WTC11 (cell line): ENCODE data around the gene WBP2. TPM values are rescaled to one million over a fixed set of nuclear protein-coding genes. Genes with fewer than 3 reads are reported as not detected.

Source experiments
- ATAC-seq: fragments of 200-7000 bp; cut with Tn5 transposase; 2 replicates; pipeline ENCODE4 v1.10.0; 2021; ENCODE audit warnings: mild to moderate bottlenecking, moderate library complexity
- CTCF ChIA-PET: fragments of 300-600 bp; sonication (Branson Sonifier 250); formaldehyde crosslinking; loops from one replicate; lab custom pipeline; 2021; ENCODE audit warnings: antibody characterized with exemption; lab: Charles Lee
- POLR2A ChIA-PET: fragments of 350-600 bp; sonication (Branson Sonifier 250); formaldehyde crosslinking; loops from one replicate; lab custom pipeline; 2021; ENCODE audit warnings: antibody characterized with exemption; lab: Charles Lee
- DNase-seq: peaks from one replicate; pipeline ENCODE4 v3.0.0; 2021; ENCODE audit warnings: low spot score
- H3K27ac Mint-ChIP-seq: 2 replicates; pipeline ENCODE4 v1.8.0; 2021; ENCODE audit warnings: mixed read lengths
- H3K27me3 Mint-ChIP-seq: 2 replicates; pipeline ENCODE4 v1.8.0; 2021; ENCODE audit warnings: low read depth, mild to moderate bottlenecking, moderate library complexity, mixed read lengths
- H3K36me3 Mint-ChIP-seq: 2 replicates; pipeline ENCODE4 v1.8.0; 2021; ENCODE audit warnings: mixed read lengths
- H3K4me1 Mint-ChIP-seq: 2 replicates; pipeline ENCODE4 v1.8.0; 2022; ENCODE audit warnings: mixed read lengths
- H3K4me3 Mint-ChIP-seq: 2 replicates; pipeline ENCODE4 v1.8.0; 2021; ENCODE audit warnings: mild to moderate bottlenecking, moderate library complexity, mixed read lengths
- H3K9me3 Mint-ChIP-seq: 2 replicates; pipeline ENCODE4 v1.8.0; 2021; ENCODE audit warnings: mixed read lengths
- AR ChIP-seq: fragments of 250-450 bp; sonication (Bioruptor Pico); IDR thresholded peaks from 2 replicates; pipeline ENCODE4 v1.9.0; 2021; ENCODE audit warnings: mild to moderate bottlenecking
- ATF6 ChIP-seq: sonication (generic); formaldehyde crosslinking; IDR thresholded peaks from 2 replicates; pipeline ENCODE4 v1.8.1; 2023; ENCODE audit warnings: mild to moderate bottlenecking, missing genetic modification reagents
- E2F5 ChIP-seq: sonication (generic); formaldehyde crosslinking; IDR thresholded peaks from 2 replicates; pipeline ENCODE4 v1.8.1; 2022; ENCODE audit warnings: mild to moderate bottlenecking, moderate library complexity, missing genetic modification reagents
- ELF4 ChIP-seq: sonication (generic); formaldehyde crosslinking; IDR thresholded peaks from 2 replicates; pipeline ENCODE4 v1.8.1; 2022; ENCODE audit warnings: low read depth, mild to moderate bottlenecking, moderate library complexity, missing genetic modification reagents
- ETV6 ChIP-seq: sonication (generic); formaldehyde crosslinking; IDR thresholded peaks from 2 replicates; pipeline ENCODE4 v1.8.1; 2022; ENCODE audit warnings: mild to moderate bottlenecking, missing genetic modification reagents
- FOXK1 ChIP-seq: sonication (generic); formaldehyde crosslinking; IDR thresholded peaks from 2 replicates; pipeline ENCODE4 v1.8.0; 2022; ENCODE audit warnings: mild to moderate bottlenecking, moderate library complexity, missing genetic modification reagents
- GRHL2 ChIP-seq: fragments of 250-450 bp; sonication (Bioruptor Pico); IDR thresholded peaks from 2 replicates; pipeline ENCODE4 v1.8.0; 2022; ENCODE audit warnings: mild to moderate bottlenecking, moderate library complexity; ENCODE audit not compliant: insufficient replicate concordance, severe bottlenecking
- HMGXB4 ChIP-seq: sonication (generic); formaldehyde crosslinking; IDR thresholded peaks from 2 replicates; pipeline ENCODE4 v1.8.1; 2023; ENCODE audit warnings: mild to moderate bottlenecking, moderate library complexity, missing genetic modification reagents
- MYBL2 ChIP-seq: sonication (generic); formaldehyde crosslinking; IDR thresholded peaks from 2 replicates; pipeline ENCODE4 v1.8.1; 2023; ENCODE audit warnings: mild to moderate bottlenecking, moderate library complexity, missing genetic modification reagents
- OVOL2 ChIP-seq: fragments of 250-450 bp; sonication (Bioruptor Pico); IDR thresholded peaks from 2 replicates; pipeline ENCODE4 v1.9.0; 2021; ENCODE audit warnings: mild to moderate bottlenecking, borderline replicate concordance
- RORB ChIP-seq: fragments of 250-450 bp; sonication (Bioruptor Pico); IDR thresholded peaks from 2 replicates; pipeline ENCODE4 v1.9.0; 2021; ENCODE audit warnings: mild to moderate bottlenecking
- ZBTB43 ChIP-seq: sonication (generic); formaldehyde crosslinking; IDR thresholded peaks from 2 replicates; pipeline ENCODE4 v1.8.1; 2023; ENCODE audit warnings: mild to moderate bottlenecking, missing genetic modification reagents
- ZNF232 ChIP-seq: sonication (generic); formaldehyde crosslinking; IDR thresholded peaks from 2 replicates; pipeline ENCODE4 v1.8.0; 2022; ENCODE audit warnings: mild to moderate bottlenecking, missing genetic modification reagents
- ZNF416 ChIP-seq: fragments of 250-450 bp; sonication (Bioruptor Pico); IDR thresholded peaks from 2 replicates; pipeline ENCODE4 v1.9.0; 2021; ENCODE audit warnings: mild to moderate bottlenecking, inconsistent platforms
- ZNF532 ChIP-seq: fragments of 250-450 bp; sonication (Bioruptor Pico); IDR thresholded peaks from 2 replicates; pipeline ENCODE4 v1.9.0; 2021; ENCODE audit warnings: mild to moderate bottlenecking, borderline replicate concordance
- ZNF671 ChIP-seq: fragments of 250-450 bp; sonication (Bioruptor Pico); IDR thresholded peaks from 2 replicates; pipeline ENCODE4 v1.8.0; 2021; ENCODE audit warnings: mild to moderate bottlenecking
- ZSCAN18 ChIP-seq: fragments of 250-450 bp; sonication (Bioruptor Pico); IDR thresholded peaks from 2 replicates; pipeline ENCODE4 v2.1.2; 2022; ENCODE audit warnings: mild to moderate bottlenecking, moderate library complexity
- total RNA-seq: library from RNA; stranded (reverse); gene quantifications from 3 replicates; pipeline ENCODE4 v1.2.3, GENCODE V29; 2021

WBP2 gene
- total RNA-seq, 1 experiment from 2014 or later = 68.8 TPM

GRCh38 chr17:75816693-75817092, 38.4 kb downstream of the WBP2 start:
- H3K27me3 Mint-ChIP-seq = no peaks in the 10 kb centered on the region
- H3K36me3 Mint-ChIP-seq = peaks cover 55% of the 10 kb centered on the region
- CTCF ChIA-PET = interaction anchor here (1.8 to 2.5 kb wide), 2 partner anchors 11 to 14 kb away, joined by 7 to 12 read pairs; no protein-coding TSS in a partner anchor
- no peaks in the 10 kb centered on the region for H3K4me1 Mint-ChIP-seq
- H3K27ac Mint-ChIP-seq = no peak overlapping the region
- DNase-seq = no peak
- no peak overlapping the region for H3K4me3 Mint-ChIP-seq
- no peak for TF ChIP-seq ATF6 (CRISPR knock-in tag)
- no peak for TF ChIP-seq ZNF232 (CRISPR knock-in tag)
- TF ChIP-seq HMGXB4 (CRISPR knock-in tag) = no peak
- TF ChIP-seq, all 79 proteins: peak for 0
- no peak for ATAC-seq
- POLR2A ChIA-PET = no interaction called here
- H3K9me3 Mint-ChIP-seq = no peaks in the 10 kb centered on the region

- Mint-ChIP-seq H3K36me3 (peaks cover 46% of the 10 kb centered on the region), H3K4me1 (no peaks in the 10 kb centered on the region), H3K27me3 (no peaks in the 10 kb centered on the region), H3K4me3 (no peak overlapping the region), H3K27ac (no peak overlapping the region), H3K9me3 (no peaks in the 10 kb centered on the region)
- DNase-seq = no peak
- POLR2A ChIA-PET = no interaction called here
- TF ChIP-seq E2F5 = no peak
- no peak for TF ChIP-seq MYBL2 (CRISPR knock-in tag)
- TF ChIP-seq GRHL2 = no peak
- TF ChIP-seq ELF4 (CRISPR knock-in tag) = no peak
- no peak for TF ChIP-seq ZNF232 (CRISPR knock-in tag)
- no peak for TF ChIP-seq ZSCAN18 (CRISPR knock-in tag)
- TF ChIP-seq ZNF416 (CRISPR knock-in tag) = no peak
- no peak for TF ChIP-seq RORB (CRISPR knock-in tag)
- TF ChIP-seq FOXK1 (CRISPR knock-in tag) = no peak
- no peak for TF ChIP-seq ZNF532 (CRISPR knock-in tag)
- TF ChIP-seq ZBTB43 (CRISPR knock-in tag) = no peak
- no peak for TF ChIP-seq ZNF671 (CRISPR knock-in tag)
- TF ChIP-seq ETV6 (CRISPR knock-in tag) = no peak
- no peak for TF ChIP-seq OVOL2 (CRISPR knock-in tag)
- no peak for TF ChIP-seq AR (CRISPR knock-in tag)
- CTCF ChIA-PET = interaction anchor here (1.1 to 1.8 kb wide), 5 partner anchors 12 to 66 kb away, joined by 3 to 8 read pairs (median 7); partner anchors contain the start of gene GALK1
- no peak for ATAC-seq
Measured at GRCh38 chr17:75815399-75815798, 39.7 kb downstream of the WBP2 start.
